Coronary artery (tissue), 2 donors: ENCODE data around the gene METTL9.
"Not testable (repeated sequence)": the region's sequence is repeated elsewhere in the genome, so short reads cannot be mapped to it uniquely, and the experiment has no call there.

Experiments
- DNase-seq: peaks from one replicate; pipeline ENCODE4 v3.0.0-alpha.2; 2017; ENCODE audit warnings: low spot score
- H3K27ac ChIP-seq, 2 donors: fragments of 200-600 bp; sonication (generic); one replicate each; pipeline ENCODE4 v1.5.1; 2016 to 2019
- H3K4me3 ChIP-seq: fragments of 200-600 bp; sonication (generic); 2 replicates; pipeline ENCODE4 v1.5.1; 2016; ENCODE audit warnings: mild to moderate bottlenecking, moderate library complexity
- CTCF ChIP-seq: fragments of 200-600 bp; sonication (generic); IDR thresholded peaks from one replicate; pipeline ENCODE4 v1.5.1; 2019; ENCODE audit warnings: antibody characterized with exemption

Gene METTL9

GRCh38 chr16:21647562-21648164 is 48.3 kb downstream of the METTL9 start:
- Histone ChIP-seq H3K27ac (no peak overlapping the region), H3K4me3 (no peak overlapping the region)
- DNase-seq, result no peak
- TF ChIP-seq CTCF, result no peak

GRCh38 chr16:21649826-21650406 is 50.5 kb downstream of the METTL9 start:
- H3K27ac ChIP-seq, DNase-seq, H3K4me3 ChIP-seq: not testable (repeated sequence)

GRCh38 chr16:21650521-21650920 is 51.1 kb downstream of the METTL9 start:
- Histone ChIP-seq H3K27ac (no peak overlapping the region), H3K4me3 (no peak overlapping the region)
- no peak for TF ChIP-seq CTCF
- no peak for DNase-seq

GRCh38 chr16:21651515-21651914 is 52.1 kb downstream of the METTL9 start:
- no peak for DNase-seq
- no peak for TF ChIP-seq CTCF
- H3K27ac ChIP-seq, result peak overlapping the region in 1 of 2 donors; percentile 24
- H3K4me3 ChIP-seq, result no peak overlapping the region

- peak within 1 kb of the TSS in 1 of 2 donors; percentile 51 for H3K27ac ChIP-seq
- DNase-seq, result no peak
- no peak for TF ChIP-seq CTCF
- no peak within 1 kb of the TSS for H3K4me3 ChIP-seq
Observed at GRCh38 chr16:21652453-21652852, 53.1 kb downstream of the METTL9 start, which contains the start of gene IGSF6. Gene IGSF6, minus strand, starts transcription at chr16:21652608. Its CDS starts 10 bp downstream, at chr16:21652598.

- Histone ChIP-seq H3K4me3 (no peak overlapping the region), H3K27ac (peak overlapping the region in 1 of 2 donors; percentile 51)
- TF ChIP-seq CTCF, result no peak
- no peak for DNase-seq
Observed at GRCh38 chr16:21653571-21653970, 54.2 kb downstream of the METTL9 start.

GRCh38 chr16:21654466-21654865 is 55.1 kb downstream of the METTL9 start:
- Histone ChIP-seq H3K27ac (no peak overlapping the region), H3K4me3 (no peak overlapping the region)
- no peak for DNase-seq

More at GRCh38 chr16:21654466-21654865, 55.1 kb downstream of the METTL9 start:
- TF ChIP-seq CTCF, result no peak
